Stimulated activated CD8-positive, alpha-beta memory T cell treated with anti-CD3 and anti-CD28 coated beads, Interleukin-7, amount 100 ng/mL, for 4 hours (primary cell): ENCODE data around the gene DTNB.
"Not testable (repeated sequence)": the region's sequence is repeated elsewhere in the genome, so short reads cannot be mapped to it uniquely, and the experiment has no call there.

ENCODE experiments used
- DNase-seq, 2 donors: peaks; one replicate each; pipeline ENCODE4 v3.0.0-alpha.2; 2020; ENCODE audit warnings: low read depth in 2 of 2

Gene DTNB

DNA sequence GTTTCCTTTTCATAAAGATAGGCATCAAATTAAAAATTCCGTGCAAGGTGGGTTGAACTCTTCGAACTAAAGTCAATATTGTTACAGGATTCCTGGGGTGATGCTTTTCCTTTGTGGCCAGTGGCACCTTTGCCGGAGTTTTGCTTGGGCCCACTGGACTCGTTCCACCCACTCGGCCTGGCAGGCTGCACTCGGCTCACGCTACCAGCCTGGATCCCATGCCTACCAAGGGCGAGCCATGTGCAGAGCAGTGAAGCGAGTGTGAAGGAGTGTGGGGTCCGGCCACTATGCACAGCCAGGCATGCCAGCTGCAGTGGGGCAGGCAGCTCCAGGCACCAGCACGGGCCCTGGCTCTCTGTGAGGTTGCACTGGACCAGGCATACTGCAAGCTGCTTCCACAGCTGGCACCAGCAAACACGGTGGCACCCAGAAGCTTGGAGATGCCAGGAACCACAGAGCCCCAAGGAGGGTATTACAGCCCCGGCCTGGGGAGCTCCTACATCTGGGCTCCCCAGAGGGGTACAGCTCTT is 83.6 kb downstream of the DTNB start:
- no peak for DNase-seq

DNA sequence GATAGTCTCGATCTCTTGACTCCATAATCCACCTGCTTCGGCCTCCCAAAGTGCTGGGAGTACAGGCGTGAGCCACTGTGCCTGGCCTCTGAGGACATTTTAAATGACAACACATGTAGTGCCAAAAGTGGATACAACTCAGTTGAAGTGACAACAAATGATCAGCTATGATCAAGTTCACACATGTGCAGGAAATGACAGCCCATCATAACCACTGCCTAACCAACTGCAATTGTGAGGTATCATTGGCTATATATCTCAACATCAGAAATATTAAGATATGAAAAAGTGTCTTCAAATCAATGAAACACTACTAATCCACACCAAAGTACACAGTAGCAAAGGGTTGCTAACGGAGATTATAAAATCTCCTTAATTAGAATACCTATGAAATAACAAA is 84.8 kb downstream of the DTNB start:
- DNase-seq: no peak

DNA sequence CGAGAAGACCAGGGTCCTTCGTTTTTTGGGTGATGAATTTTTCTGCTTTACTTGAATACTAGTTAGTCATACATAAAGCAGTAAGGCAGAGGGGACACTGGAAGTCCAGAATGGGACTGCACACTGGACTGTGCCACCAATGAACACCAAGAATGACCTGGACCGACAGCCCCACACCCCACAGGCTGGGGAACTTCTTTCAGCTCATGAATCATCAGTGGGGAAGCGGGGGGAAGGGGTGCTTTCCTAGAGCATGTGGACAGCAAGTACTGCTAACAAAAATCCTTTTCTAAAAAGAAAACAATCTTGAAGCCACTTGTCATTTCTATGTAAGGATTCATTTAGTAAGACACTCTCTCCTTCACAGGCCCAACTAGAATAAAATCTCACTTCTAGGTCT is 86.0 kb downstream of the DTNB start:
- no peak for DNase-seq

DNA sequence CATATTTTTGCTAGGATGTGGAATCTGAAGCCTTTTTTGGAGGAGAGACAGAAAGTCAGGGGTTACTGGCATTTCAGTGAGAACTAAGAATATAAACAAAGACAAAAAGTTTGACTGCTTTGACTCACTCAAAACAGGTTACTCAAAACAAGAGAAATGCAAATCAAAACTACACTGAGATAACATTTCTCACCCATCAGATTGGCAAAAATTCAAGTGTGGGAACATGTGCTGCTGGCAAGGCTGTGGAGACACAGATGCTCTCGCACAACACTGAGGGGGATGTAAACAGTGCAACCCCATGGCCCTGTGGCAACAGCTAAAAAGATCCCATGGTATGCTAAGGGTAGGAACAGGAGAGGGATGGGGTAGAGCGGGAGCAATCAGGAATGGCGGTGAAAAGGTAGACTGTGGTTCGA is 86.6 kb downstream of the DTNB start:
- no peak for DNase-seq

DNA sequence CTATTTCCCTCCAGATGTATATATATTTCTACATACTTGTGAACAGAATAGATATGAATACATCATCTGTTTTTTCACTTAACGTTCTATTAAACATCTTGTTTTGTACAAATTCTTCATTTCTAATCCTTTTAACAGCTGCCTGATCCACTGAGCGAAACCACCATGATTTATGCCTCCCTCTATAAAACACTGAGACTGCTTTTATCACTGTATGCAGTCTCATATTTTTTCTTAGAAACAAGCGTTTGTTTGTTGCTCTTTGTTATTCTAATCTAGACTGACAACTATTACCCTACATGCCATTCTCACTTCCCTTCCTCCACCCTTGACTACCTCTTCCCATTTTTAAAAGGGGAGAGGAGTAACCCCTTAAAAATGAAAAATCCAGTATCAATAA is 88.2 kb downstream of the DTNB start:
- no peak for DNase-seq

DNA sequence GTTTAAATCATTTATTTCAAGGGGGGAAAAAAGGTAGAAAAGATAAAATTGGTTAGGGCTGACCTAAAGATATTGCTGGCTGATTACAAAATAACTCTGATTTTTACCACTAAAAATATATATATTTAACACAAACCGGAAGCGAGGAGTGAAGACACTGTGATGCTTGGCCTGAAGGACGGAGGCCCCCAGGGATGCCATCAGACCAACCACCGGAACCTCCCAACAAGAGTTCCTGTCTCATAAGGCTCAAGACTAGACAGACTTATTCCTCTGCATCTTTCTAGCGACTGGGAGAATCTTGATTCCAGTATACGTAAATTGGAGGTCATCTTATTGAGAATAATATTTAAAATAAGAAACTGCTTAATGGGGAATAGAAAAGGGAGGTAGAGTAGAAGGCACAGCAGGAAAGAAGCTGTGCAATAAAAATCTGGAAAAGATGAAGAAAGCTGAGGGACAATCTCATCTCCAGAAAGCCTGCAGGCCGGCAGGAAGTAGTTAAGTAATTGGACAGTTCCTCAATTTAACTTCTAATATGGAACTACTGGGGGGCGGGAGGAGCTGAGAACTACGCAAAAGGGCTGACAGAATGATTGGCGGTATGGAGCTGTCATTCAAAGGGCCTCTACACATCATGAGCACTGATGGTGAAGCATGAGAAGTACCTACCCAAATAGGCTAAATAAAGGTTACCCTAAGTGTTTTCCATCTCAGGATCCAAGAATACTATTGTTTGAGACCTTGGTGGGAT is 91.1 kb downstream of the DTNB start:
- no peak for DNase-seq

DNA sequence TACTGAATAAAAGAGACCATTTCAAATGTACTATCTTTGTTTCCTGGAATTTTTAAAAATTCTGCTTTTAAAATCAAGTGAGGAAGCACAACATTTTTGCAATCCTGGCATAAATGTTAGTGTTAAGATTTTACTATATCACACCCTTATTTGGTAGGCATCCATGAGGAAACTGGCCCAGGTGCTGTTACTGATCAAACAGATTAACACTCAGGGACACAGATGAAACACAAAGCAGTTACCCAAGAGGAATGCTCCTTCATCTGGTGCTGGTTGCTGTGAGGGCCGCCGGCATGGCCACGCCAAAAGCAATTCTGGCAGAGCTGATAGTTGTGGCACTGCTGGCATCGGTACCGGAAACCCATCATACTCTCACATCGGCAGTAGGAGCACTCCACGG is 96.8 kb downstream of the DTNB start:
- no peak for DNase-seq

DNA sequence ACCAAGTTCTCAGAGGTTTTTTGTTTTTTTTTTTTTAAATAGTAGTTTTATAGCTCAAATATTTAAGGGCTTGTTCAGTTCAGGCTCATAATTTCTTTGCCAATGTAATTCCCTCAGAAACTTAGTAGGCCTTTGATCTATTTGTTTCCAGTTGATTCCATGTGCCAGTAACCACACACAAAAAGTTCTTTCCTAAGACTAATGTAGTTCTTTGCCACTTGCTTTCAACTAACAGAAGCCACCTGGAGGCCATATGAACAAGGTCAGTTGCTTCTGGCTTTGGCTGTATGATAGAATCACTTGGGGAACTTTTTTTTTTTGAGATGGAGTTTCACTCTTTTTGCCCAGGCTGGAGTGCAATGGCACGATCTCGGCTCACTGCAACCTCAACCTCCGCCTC is 100.7 kb downstream of the DTNB start:
- DNase-seq: no peak

DNA sequence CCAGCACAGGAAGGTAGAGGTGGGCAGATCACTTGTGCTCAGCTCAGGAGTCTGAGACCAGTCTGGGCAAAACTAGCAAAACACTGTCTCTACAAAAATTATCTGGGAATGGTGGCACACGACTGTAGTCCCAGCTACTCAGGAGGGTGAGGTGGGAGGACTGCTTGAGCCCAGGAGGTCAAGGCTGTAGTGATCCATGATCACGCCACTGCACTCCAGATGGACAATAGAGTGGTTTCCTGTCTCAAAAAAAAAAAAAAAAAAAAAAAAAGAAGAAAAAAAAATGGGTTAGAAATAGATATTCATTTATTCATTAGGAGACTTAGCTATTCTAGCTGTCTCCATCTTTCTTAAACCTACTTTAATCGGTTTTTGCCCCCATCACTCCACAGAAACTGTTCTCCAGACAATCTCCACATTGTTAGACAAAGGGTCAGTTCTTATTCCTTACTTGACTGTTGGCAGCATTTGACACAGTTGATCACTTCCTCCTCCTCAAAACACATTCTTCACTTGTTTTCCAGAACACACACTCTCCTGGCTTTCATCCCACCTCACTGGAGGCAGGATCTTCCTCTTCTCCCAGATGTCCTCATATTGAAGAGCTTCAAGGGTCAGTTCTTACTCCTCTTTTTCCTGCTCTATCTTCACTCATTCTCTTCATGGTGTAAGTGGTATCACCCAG is 103.1 kb downstream of the DTNB start:
- DNase-seq: no peak

DNA sequence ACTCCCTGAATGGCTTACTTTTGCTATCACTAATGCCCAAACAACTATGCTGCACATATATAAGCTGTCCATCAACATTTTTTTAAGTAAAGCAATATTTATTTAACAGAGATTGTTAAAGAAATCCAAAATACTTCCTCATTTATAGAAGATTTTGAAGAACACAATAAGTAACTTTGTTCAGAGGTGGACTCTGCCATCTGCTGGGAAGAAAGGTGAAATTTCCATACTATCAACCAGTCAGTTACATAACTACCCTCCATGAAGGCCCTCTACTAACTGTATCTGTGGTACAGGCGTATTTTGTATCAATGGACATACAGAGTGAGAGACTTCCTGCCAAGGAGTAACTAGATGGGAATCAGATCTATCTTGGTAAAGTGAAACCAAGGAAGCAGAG is 106.0 kb downstream of the DTNB start:
- no peak for DNase-seq

DNA sequence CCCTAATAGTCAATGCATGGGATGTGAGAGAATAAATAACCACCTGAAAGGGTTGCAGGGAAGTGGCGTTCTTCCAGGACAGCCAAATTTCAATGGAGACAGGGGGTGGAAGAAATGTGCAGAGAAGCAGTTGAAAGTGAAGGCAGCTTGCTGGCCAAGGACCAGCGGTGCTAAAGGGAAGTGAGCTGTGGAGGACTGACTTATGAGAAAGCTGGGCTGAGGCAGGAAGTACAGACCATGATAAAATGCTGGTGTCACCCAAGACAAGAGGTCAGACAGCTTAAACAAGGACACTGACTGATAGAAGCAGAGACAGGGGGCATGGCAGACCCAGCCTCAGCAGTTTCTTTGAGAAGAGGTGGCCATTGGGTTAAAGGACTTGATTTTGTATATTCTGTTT is 106.7 kb downstream of the DTNB start:
- no peak for DNase-seq

DNA sequence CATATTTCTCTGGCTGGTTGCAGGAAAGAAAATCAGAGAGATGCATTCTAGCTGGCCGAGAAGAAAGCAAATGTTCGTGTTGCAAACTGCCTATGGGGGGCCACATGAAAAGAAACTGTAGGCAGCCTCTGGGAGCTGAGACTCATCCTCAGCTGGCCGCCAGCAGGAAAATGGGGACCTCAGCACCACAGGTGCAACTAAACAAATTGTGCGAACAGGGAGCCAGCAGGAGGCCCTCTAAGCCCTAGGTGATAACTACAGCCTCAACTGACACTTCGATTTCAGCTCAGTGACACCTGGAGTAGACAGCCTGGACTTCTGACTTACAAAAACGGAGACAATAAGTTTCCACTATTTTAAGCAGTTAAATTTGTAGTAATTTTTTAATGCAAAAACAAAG is 107.3 kb downstream of the DTNB start:
- DNase-seq: no peak

DNA sequence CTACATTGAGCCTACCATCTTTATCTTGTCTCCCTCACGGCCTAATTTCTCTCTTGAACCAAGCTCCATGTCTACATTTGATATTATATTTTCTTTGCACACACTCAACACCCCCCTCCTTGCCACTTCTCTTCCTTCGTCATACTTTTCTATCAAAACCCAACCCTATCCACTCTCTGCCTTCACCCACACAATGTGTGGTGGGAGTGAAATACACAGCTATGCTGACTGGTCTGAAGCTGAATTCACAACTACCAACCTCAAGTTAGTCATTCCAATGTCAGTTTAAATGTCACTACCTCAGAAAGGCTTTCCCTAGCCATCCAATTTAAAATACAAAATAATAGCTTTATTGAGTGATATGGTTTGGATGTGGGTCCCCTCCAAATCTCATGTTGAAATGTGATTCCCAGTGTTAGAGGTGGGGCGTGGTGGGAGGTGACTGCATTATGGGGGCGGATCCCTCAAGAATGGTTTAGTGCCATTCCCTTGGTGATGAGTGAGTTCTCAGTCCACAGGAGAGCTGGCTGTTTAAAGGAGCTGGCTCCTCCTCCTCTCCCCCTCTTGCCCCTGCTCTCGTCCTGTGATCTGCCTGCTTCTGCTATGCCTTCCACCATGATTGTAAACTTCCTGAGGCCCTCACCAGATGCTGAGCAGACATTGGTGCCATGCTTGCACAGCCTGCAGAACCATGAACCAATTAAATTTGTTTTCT is 112.1 kb downstream of the DTNB start:
- DNase-seq: no peak

DNA sequence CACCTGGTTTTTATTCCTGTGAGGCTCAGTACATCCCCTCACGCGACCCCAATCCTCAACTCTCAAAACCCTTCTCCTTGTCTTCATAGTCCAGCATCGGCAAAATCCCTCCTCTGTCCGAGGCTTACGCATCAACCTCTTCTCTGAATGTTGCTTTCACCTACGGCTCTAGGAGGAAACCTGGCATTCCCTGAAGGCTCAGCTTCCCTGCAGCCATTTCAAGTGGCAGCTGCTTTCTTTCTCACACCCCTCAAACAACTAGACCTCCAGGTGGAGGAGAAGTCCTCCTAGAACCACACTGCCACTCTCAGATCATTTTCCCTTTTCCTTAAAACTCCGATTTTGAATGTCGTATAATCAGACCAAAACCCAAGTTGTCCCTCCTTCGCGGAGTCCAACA is 114.2 kb downstream of the DTNB start:
- no peak for DNase-seq

DNA sequence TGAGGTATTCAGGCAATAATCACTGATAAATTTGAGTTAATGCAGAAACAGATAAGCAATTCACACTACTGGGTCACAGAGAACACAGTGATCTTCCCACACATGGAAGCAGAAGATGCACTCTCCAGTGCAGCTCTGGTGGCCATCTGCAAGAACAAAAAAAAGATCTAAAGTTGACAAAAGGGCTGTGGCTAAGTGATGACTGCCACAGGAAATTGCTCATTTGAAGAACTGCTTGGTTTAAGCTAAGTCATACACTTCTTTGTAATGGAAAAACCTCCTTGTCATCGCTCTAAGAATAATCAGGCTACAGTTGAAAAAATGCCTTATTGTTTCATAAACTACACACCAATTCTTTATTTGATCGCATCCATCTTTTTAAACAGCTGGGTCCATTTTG is 115.1 kb downstream of the DTNB start:
- peak; percentile 30 to 33 for DNase-seq

DNA sequence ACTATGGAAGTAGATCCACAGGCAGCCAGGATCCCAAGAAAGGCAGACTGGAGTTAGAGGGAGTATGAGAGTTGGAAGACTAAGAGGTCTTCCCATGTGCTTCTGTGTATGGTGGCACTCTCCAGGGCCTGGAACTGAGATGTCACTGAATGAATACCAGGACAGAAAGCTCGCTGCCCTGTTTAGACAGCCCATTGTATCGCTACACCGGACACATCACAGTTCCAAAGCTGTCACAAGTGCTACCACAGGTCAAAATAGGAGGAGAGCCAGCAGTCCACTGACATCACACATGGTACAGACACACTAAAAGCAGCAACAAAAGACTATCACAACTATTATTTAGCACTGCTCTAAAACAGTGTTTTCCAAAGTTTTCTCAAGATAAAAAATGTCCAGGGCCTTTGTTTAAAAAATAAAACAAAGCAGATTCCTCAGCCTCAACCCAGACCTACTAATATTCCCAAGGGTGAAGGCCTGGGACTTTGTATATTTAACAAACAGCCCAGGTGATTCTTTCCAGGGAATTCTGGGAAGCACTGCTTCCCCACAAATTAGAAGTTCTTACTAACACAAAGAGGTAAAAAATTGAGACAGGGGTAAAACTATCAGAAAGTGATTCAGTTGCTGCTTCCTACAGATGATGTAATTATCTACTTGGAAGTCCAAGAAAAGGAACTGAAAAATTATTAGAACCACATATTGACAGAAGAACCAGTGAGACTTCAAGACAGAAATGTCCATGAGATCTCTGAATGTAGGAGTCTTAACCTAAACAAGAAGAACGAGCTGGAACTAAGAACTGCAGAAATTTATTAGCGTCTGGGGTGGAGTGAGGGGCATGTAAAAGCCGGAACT is 116.0 kb downstream of the DTNB start:
- no peak for DNase-seq

DNA sequence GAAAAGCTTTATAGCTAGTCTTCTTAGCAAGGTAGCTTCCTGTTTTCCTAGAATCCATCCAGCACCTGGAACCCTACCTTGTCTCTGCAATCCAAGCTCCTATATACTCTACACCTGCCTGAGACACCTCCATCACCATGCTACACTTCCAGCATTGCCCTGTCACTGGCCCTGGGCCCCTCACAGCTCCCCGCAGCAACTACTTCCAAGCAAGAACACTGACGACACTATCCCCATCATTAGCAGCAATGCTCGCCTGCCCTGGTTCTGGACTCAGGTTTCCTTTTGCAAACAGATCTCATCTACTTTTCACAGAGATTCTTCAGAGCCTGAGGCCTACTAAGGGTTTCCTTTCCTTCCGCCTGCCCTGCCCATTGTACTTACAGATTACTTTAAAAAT is 121.1 kb downstream of the DTNB start:
- no peak for DNase-seq

DNA sequence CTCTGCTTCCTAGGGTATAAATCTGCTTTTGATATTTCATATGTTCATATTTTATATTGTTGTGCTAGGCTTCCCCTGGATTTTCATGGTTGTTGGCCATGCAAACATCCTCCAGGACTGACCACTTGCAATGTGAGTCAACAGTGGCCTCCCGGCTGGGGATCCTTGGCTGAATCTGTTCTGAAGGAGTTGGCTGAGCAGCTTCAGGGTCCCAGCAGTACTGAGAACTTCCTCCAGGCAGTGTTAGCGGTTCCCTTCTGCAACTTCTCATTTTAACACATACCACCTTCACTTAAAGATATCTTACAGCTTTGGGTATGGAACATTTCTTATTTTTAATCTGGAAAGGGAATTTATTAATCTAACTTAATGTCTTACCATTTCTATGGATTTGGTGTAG is 122.1 kb downstream of the DTNB start:
- DNase-seq: no peak

DNA sequence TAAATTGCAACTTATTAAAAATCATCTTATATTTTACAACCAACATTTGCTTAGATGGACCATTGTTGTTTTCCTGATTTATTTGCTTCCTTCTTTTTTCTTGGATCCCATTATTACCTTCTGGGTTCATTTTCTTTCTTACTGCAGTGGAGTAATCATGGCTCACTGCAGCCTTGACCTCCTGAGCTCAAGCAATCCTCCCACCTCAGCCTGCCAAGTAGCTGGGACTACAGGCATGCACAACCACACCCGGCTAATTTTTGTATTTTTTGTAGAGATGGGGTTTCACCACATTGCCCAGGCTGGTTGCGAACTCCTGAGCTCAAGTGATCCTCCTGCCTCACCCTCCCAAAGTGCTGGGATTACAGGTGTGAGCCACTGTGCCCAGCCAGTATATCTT is 123.8 kb downstream of the DTNB start:
- not testable (repeated sequence) for DNase-seq

DNA sequence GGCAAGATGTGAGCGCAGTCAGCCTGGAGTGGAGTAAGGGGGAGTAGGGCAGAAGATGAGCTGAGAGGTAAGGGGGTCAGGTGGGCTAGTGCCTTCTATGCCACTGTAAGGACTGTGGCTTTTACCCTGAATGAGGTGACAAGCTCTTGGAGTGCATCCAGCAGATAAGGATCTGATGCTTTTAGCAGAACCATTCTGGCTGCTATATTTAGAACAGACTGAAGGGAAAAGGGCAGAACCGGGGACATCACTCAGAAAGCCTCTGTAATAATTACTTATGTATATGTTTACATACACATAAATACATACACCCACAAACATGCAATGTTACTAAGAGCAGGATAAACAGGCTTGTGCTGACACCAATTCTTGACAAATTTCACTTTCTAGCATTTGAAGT is 124.8 kb downstream of the DTNB start:
- no peak for DNase-seq

DNA sequence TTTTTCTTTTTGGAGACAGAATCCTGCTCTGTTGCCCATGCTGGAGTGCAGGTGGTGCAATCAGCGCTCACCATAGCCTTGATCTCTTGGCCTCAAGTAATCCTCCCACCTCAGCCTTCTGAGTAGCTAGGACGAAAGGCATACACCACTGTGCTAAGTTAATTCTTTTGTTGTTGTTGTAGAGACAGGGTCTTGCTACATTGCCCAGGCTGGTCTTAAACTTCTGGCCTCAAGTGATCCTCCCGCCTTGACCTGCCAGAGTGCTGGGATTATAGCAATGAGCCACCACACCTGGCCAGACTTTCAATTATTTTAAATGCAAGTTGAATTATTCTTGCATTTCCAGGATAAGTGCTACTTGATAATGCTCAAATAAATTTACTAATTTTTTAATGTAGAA is 126.5 kb downstream of the DTNB start:
- DNase-seq: no peak

DNA sequence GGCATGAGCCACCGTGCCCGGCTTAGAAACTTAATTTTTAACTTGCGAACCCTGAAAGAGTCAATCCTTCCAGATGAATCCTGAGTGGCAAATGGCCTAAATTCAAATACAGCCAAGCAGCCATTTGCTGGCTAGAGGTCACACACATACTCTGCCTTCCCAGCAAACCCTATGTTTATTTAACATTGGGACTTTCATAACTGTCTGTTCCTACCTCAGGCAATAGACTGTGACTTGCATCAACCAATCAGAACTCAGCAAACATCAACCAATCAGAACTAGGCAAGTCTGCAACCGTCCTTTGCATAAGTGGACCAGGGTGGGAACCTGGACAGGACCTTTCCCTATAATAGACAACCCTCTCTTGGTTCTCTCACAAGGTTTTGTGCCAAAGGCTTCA is 127.5 kb downstream of the DTNB start:
- no peak for DNase-seq
